CD4-positive, alpha-beta memory T cell (primary cell): ENCODE measurements around the gene MARCHF3. TPM values are rescaled to one million over a fixed set of nuclear protein-coding genes. Genes with fewer than 3 reads are reported as not detected.
"Not testable (repeated sequence)": the region's sequence is repeated elsewhere in the genome, so short reads cannot be mapped to it uniquely, and the experiment has no call there.

Experiments
- CTCF ChIA-PET: fragments of 350-600 bp; sonication (Branson Sonifier 250); formaldehyde crosslinking; loops from one replicate; lab custom pipeline; 2021; ENCODE audit warnings: inconsistent platforms; ENCODE audit not compliant: partially characterized antibody; lab: Charles Lee
- POLR2A ChIA-PET: fragments of 350-600 bp; sonication (Branson Sonifier 250); formaldehyde crosslinking; loops from one replicate; lab custom pipeline; 2021; ENCODE audit not compliant: partially characterized antibody; lab: Charles Lee
- DNase-seq, 5 donors: peaks; one replicate each; pipeline versions ENCODE4 v3.0.0 to v3.0.0-alpha.2; 2020 to 2022; ENCODE audit warnings: mixed read lengths in 1 of 5
- H3K27ac ChIP-seq: one replicate; pipeline ENCODE4 v1.7.0; 2013; ENCODE audit warnings: low read depth, low read length
- H3K27me3 ChIP-seq: 2 replicates; pipeline ENCODE4 v1.7.0; 2013; ENCODE audit warnings: mild to moderate bottlenecking, low read length, moderate library complexity; ENCODE audit not compliant: insufficient read depth
- H3K36me3 ChIP-seq: 2 replicates; pipeline ENCODE4 v1.7.0; 2013; ENCODE audit warnings: mild to moderate bottlenecking, low read length, moderate library complexity; ENCODE audit not compliant: insufficient read depth
- H3K4me1 ChIP-seq: 2 replicates; pipeline ENCODE4 v1.7.0; 2013; ENCODE audit warnings: mild to moderate bottlenecking, low read length, moderate library complexity; ENCODE audit not compliant: insufficient read depth
- H3K4me3 ChIP-seq, 2 donors: one replicate each; pipeline ENCODE4 v1.7.0; 2013; ENCODE audit warnings: low read length in 2 of 2, mild to moderate bottlenecking in 1 of 2
- H3K9me3 ChIP-seq, 2 donors: one replicate each; pipeline ENCODE4 v1.7.0; 2013; ENCODE audit warnings: low read length in 2 of 2, control low read depth in 1 of 2; ENCODE audit not compliant: control insufficient read depth in 1 of 2
- H3K27ac Mint-ChIP-seq, 7 donors: one replicate each; pipeline ENCODE4 v1.8.0; 2020 to 2021; ENCODE audit warnings: mixed read lengths in 7 of 7, mild to moderate bottlenecking in 6 of 7, inconsistent platforms in 3 of 7, moderate library complexity in 3 of 7
- H3K27me3 Mint-ChIP-seq, 2 donors: one replicate each; pipeline ENCODE4 v1.8.0; 2020 to 2021; ENCODE audit warnings: mixed read lengths in 2 of 2
- H3K36me3 Mint-ChIP-seq, 2 donors: one replicate each; pipeline ENCODE4 v1.8.0; 2020 to 2021; ENCODE audit warnings: mixed read lengths in 2 of 2, inconsistent platforms in 1 of 2, mild to moderate bottlenecking in 1 of 2
- H3K4me1 Mint-ChIP-seq, 4 donors: one replicate each; pipeline ENCODE4 v1.8.0; 2020 to 2021; ENCODE audit warnings: mixed read lengths in 4 of 4, mild to moderate bottlenecking in 1 of 4
- H3K4me3 Mint-ChIP-seq, 8 donors: one replicate each; pipeline ENCODE4 v1.8.0; 2020 to 2021; ENCODE audit warnings: mixed read lengths in 8 of 8, mild to moderate bottlenecking in 7 of 8, moderate library complexity in 6 of 8, inconsistent platforms in 3 of 8
- H3K9me3 Mint-ChIP-seq, 8 donors: one replicate each; pipeline ENCODE4 v1.8.0; 2020 to 2021; ENCODE audit warnings: mixed read lengths in 8 of 8, mild to moderate bottlenecking in 5 of 8, inconsistent platforms in 3 of 8, moderate library complexity in 1 of 8
- intact Hi-C: fragments of 100-400 bp; cut with micrococcal nuclease; formaldehyde crosslinking; loops from one replicate; pipeline ENCODE4 v1.15.1; 2023
- polyA plus RNA-seq, 2 donors: library from polyadenylated mRNA; unstranded; fragments of 300-500 nt; fragmentation: Illumina TruSeq; gene quantifications; one replicate each; pipeline ENCODE4 v1.2.3, GENCODE V29; 2021
- total RNA-seq, 2 experiments: library from RNA; stranded (reverse); gene quantifications; one replicate each; pipeline ENCODE4 v1.2.3, GENCODE V29; 2021

Gene MARCHF3
- total and polyA plus RNA-seq, 4 experiments from 2014 or later, result 3.2 to 7.5 (median 4.4) TPM

DNA sequence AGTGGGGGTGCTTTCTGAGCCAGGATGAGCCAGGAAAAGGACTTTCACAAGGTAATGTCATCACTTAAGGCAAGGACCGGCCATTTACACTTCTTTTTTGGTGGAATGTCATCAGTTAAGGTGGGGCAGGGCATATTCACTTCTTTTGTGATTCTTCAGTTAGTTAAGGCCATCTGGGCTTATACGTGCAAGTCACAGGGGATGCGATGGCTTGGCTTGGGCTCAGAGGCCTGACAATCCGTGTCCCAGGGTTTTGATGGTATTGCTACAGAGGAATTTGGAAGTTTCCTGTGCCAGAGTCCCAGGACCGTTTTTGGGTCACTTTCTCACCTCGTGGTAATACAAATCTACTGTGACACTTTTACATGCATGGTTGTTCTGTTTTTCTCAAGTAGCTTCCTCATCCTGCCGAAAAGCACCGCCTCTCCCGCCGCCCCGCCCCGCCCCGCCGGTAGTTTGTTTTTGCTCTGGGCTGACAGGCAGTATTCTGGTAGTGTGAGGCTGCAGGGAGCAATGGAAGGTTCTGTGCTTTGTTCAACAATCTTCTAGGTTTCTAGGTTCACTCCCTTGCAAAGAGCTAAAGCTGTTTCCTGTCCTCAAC is 184.8 kb downstream of the MARCHF3 start:
- Histone ChIP-seq H3K4me3 (peak overlapping the region in 1 of 2 donors; percentile 27), H3K4me1 (peaks cover 16% of the 10 kb centered on the region)
- peak overlapping the region in 7 of 8 donors; percentile 6 to 67 (median 36) for H3K4me3 Mint-ChIP-seq
- not testable (repeated sequence) for H3K27me3 Mint-ChIP-seq, H3K27me3 ChIP-seq, H3K27ac ChIP-seq, H3K9me3 Mint-ChIP-seq, H3K36me3 Mint-ChIP-seq, H3K9me3 ChIP-seq, H3K36me3 ChIP-seq
- peaks cover 9 to 32% (median 22%) of the 10 kb centered on the region in 4 donors for H3K4me1 Mint-ChIP-seq
- intact Hi-C loops, result loop anchor here (2.0 kb wide), 1 partner anchor 185 kb away; the partner anchor contains the start of gene MARCHF3
- CTCF ChIA-PET, result interaction anchor here (0.7 to 1.3 kb wide), 5 partner anchors 8 to 647 kb away, joined by 3 to 4 read pairs (median 3); partner anchors contain the start of gene PHAX
- peak overlapping the region; percentile 72 to 90 (median 87) for H3K27ac Mint-ChIP-seq
- POLR2A ChIA-PET, result interaction anchor here (0.7 to 1.6 kb wide), 10 partner anchors 8 to 384 kb away, joined by 3 to 16 read pairs (median 4); partner anchors contain the start of genes LMNB1 and MARCHF3
- DNase-seq, result peak in 4 of 5 donors; percentile 41 to 51 (median 48)

- DNase-seq, H3K27me3 ChIP-seq, H3K9me3 Mint-ChIP-seq, CTCF ChIA-PET, H3K27ac ChIP-seq, H3K36me3 ChIP-seq, H3K4me3 ChIP-seq, intact Hi-C loops, POLR2A ChIA-PET, H3K9me3 ChIP-seq, H3K27me3 Mint-ChIP-seq, H3K36me3 Mint-ChIP-seq: not testable (repeated sequence)
- peaks cover 16% of the 10 kb centered on the region for H3K4me1 ChIP-seq
- peak overlapping the region in 1 of 7 donors; percentile 19 for H3K27ac Mint-ChIP-seq
- peak overlapping the region in 2 of 8 donors; percentile 11 to 64 for H3K4me3 Mint-ChIP-seq
- peaks cover 9 to 29% (median 21%) of the 10 kb centered on the region in 4 donors for H3K4me1 Mint-ChIP-seq
Measured at GRCh38 chr5:126843375-126843774, 187.0 kb downstream of the MARCHF3 start.

- H3K27me3 ChIP-seq, H3K27ac ChIP-seq, H3K9me3 ChIP-seq, H3K4me1 ChIP-seq, H3K9me3 Mint-ChIP-seq, H3K4me3 ChIP-seq, H3K4me3 Mint-ChIP-seq, POLR2A ChIA-PET, DNase-seq, H3K4me1 Mint-ChIP-seq, H3K36me3 ChIP-seq, H3K27me3 Mint-ChIP-seq: not testable (repeated sequence)
- peak overlapping the region in 1 of 7 donors; percentile 21 for H3K27ac Mint-ChIP-seq
- CTCF ChIA-PET, result interaction anchor here (1.4 kb wide), 1 partner anchor 29 kb away, joined by 3 read pairs; no protein-coding TSS in a partner anchor
- H3K36me3 Mint-ChIP-seq, result peaks cover 11 to 21% of the 10 kb centered on the region in 2 donors
- intact Hi-C loops, result loop anchor here (5.0 kb wide), 2 partner anchors 203 to 653 kb away; no protein-coding TSS in a partner anchor
Measured at GRCh38 chr5:126839407-126839806, 191.0 kb downstream of the MARCHF3 start.

DNA sequence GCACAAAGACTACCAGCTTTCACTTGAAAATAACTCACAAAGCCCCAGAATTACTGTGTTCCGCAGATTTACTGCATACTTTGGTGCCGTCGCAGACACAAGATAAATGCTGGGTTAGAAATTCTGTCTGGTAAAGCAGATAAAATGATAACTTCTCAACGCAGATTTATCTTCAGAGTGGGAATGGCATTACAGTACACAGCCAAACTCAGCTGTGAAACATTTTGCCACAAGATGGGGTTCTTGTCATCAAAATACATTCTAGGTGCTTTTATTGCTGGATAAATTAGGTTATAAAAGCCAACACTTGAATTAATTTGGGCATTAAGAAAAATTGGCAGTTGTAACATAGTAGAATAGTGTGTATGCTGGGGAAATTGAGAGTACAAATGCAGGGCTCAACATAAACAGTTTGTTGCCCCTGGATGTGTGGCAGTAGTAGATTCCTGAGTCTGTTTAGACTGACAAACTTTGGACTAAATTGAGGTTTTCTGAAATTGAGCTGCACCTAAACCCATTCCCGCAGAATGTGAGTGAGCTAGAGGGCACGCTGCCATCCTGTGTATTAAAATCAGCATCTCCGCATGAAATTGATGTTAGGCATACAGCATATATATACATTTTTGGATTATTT is 192.3 kb downstream of the MARCHF3 start:
- H3K27me3 ChIP-seq, result no peaks in the 10 kb centered on the region
- Mint-ChIP-seq H3K36me3 (peaks cover 22 to 32% of the 10 kb centered on the region in 2 donors), H3K4me3 (no peak overlapping the region), H3K27me3 (no peaks in the 10 kb centered on the region), H3K9me3 (no peaks in the 10 kb centered on the region), H3K4me1 (no peaks in the 10 kb centered on the region), H3K27ac (no peak overlapping the region)
- H3K4me1 ChIP-seq, result no peaks in the 10 kb centered on the region
- no peaks in the 10 kb centered on the region for H3K9me3 ChIP-seq
- H3K36me3 ChIP-seq, result peaks cover 9% of the 10 kb centered on the region
- H3K4me3 ChIP-seq, result no peak overlapping the region
- peak in 2 of 5 donors; percentile 10 to 11 for DNase-seq
- H3K27ac ChIP-seq, result no peak overlapping the region
- ChIA-PET POLR2A (interaction anchor here (1.4 to 1.9 kb wide), 2 partner anchors 8 to 15 kb away, joined by 3 to 7 read pairs; no protein-coding TSS in a partner anchor), CTCF (interaction anchor here (0.8 to 3.9 kb wide), 23 partner anchors 8 to 655 kb away, joined by 3 to 31 read pairs (median 4); no protein-coding TSS in a partner anchor)
- intact Hi-C loops, result loop anchor here (1.0 to 5.0 kb wide), 3 partner anchors 204 to 654 kb away; no protein-coding TSS in a partner anchor

GRCh38 chr5:126837242-126837641 is 193.1 kb downstream of the MARCHF3 start:
- no peak overlapping the region for H3K4me3 ChIP-seq
- H3K4me1 ChIP-seq, result no peaks in the 10 kb centered on the region
- no peak overlapping the region for H3K27ac ChIP-seq
- no peaks in the 10 kb centered on the region for H3K27me3 ChIP-seq
- Mint-ChIP-seq H3K4me1 (no peaks in the 10 kb centered on the region), H3K27ac (no peak overlapping the region), H3K9me3 (no peaks in the 10 kb centered on the region), H3K27me3 (no peaks in the 10 kb centered on the region), H3K4me3 (no peak overlapping the region), H3K36me3 (peaks cover 22 to 33% of the 10 kb centered on the region in 2 donors)
- no peak for DNase-seq
- POLR2A ChIA-PET, result interaction anchor here (0.8 to 1.9 kb wide), 3 partner anchors 9 to 59 kb away, joined by 3 to 7 read pairs (median 3); no protein-coding TSS in a partner anchor
- intact Hi-C loops, result loop anchor here (5.0 kb wide), 2 partner anchors 205 to 655 kb away; no protein-coding TSS in a partner anchor
- no peaks in the 10 kb centered on the region for H3K9me3 ChIP-seq
- H3K36me3 ChIP-seq, result peaks cover 9% of the 10 kb centered on the region
- CTCF ChIA-PET, result interaction anchor here (0.6 to 3.9 kb wide), 23 partner anchors 9 to 655 kb away, joined by 3 to 31 read pairs (median 4); no protein-coding TSS in a partner anchor

DNA sequence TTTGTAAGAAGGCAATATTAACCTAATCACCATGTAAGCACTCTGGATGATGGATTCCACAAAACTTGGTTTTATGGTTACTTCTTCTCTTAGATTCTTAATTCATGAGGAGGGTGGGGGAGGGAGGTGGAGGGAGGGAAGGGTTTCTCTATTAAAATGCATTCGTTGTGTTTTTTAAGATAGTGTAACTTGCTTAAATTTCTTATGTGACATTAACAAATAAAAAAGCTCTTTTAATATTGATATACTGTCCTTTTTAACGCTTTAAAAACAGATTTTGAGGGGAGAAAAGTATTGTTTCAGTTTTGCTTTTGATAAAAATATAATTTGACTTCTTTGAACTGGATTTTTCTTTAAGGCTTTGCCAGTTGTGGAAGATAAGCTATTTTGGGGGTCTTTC is 193.6 kb downstream of the MARCHF3 start:
- CTCF ChIA-PET, result interaction anchor here (0.6 to 3.9 kb wide), 9 partner anchors 18 to 654 kb away, joined by 3 to 31 read pairs (median 6); no protein-coding TSS in a partner anchor
- Mint-ChIP-seq H3K27me3 (no peaks in the 10 kb centered on the region), H3K27ac (no peak overlapping the region), H3K9me3 (no peaks in the 10 kb centered on the region), H3K36me3 (peaks cover 22 to 33% of the 10 kb centered on the region in 2 donors), H3K4me3 (no peak overlapping the region), H3K4me1 (no peaks in the 10 kb centered on the region)
- POLR2A ChIA-PET, result interaction anchor here (0.8 to 1.9 kb wide), 2 partner anchors 9 to 59 kb away, joined by 3 to 7 read pairs; no protein-coding TSS in a partner anchor
- Histone ChIP-seq H3K4me1 (no peaks in the 10 kb centered on the region), H3K27me3 (no peaks in the 10 kb centered on the region), H3K27ac (no peak overlapping the region), H3K9me3 (no peaks in the 10 kb centered on the region), H3K4me3 (no peak overlapping the region), H3K36me3 (peaks cover 9% of the 10 kb centered on the region)
- intact Hi-C loops, result loop anchor here (5.0 kb wide), 2 partner anchors 206 to 656 kb away; no protein-coding TSS in a partner anchor
- DNase-seq, result no peak
